SH-SY5Y (cell line): Measurements from ENCODE around the gene SPATA21.

ENCODE experiments used
- GATA2 ChIP-seq: IDR thresholded peaks from 2 replicates; pipeline ENCODE4 v1.6.1; 2011; ENCODE audit warnings: mild to moderate bottlenecking, low read depth, low read length
- GATA3 ChIP-seq: IDR thresholded peaks from 2 replicates; pipeline ENCODE4 v1.6.1; 2011; ENCODE audit warnings: low read depth, mild to moderate bottlenecking, low read length, moderate library complexity

GRCh38 chr1:16459352-16459925 is 22.2 kb upstream of the SPATA21 start:
- no peak for TF ChIP-seq GATA2
- TF ChIP-seq GATA3: no peak
